Fibroblast of mammary gland (primary cell): ENCODE data around the gene AKAP8.

Experiments
- DNase-seq: peaks from one replicate; pipeline ENCODE4 v3.0.0-alpha.2; 2010; ENCODE audit warnings: low read depth
- H3K4me3 ChIP-seq: 2 replicates; pipeline ENCODE4 v1.5.1; 2011; ENCODE audit warnings: low read depth, mild to moderate bottlenecking, low read length, moderate library complexity; ENCODE audit not compliant: control insufficient read depth
- TF ChIP-seq, protein P1 (sequence below): conservative IDR thresholded peaks from 2 replicates; pipeline ENCODE4 v1.5.1; 2011; ENCODE audit warnings: low read depth, low read length, inconsistent platforms; ENCODE audit not compliant: control insufficient read depth, insufficient read depth

AKAP8 gene

GRCh38 chr19:15424121-15424520, 44.5 kb upstream of the AKAP8 start:
- H3K4me3 ChIP-seq, result no peak overlapping the region
- TF ChIP-seq, protein P1, sequence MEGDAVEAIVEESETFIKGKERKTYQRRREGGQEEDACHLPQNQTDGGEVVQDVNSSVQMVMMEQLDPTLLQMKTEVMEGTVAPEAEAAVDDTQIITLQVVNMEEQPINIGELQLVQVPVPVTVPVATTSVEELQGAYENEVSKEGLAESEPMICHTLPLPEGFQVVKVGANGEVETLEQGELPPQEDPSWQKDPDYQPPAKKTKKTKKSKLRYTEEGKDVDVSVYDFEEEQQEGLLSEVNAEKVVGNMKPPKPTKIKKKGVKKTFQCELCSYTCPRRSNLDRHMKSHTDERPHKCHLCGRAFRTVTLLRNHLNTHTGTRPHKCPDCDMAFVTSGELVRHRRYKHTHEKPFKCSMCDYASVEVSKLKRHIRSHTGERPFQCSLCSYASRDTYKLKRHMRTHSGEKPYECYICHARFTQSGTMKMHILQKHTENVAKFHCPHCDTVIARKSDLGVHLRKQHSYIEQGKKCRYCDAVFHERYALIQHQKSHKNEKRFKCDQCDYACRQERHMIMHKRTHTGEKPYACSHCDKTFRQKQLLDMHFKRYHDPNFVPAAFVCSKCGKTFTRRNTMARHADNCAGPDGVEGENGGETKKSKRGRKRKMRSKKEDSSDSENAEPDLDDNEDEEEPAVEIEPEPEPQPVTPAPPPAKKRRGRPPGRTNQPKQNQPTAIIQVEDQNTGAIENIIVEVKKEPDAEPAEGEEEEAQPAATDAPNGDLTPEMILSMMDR, result no peak
- DNase-seq, result no peak

DNA sequence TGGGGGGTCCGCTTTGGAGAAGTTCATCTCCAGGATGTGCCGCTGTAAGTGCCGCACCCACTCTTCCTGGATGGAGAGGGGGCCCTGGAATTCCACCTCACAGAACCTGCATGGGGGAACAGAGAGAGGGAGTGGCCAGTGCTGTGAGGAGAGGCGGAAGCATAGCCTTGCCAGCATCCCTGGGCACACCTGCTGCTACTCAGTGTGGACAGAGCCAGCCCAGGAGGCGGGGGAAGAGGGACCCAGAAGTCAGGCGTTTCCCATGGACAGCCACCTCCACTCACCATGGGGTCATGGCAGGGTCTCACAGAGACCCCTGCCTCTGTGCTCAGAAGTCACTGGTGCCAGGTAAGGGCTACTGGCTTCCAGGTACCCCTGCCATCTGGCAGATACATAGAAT, 43.5 kb upstream of the AKAP8 start:
- H3K4me3 ChIP-seq, result no peak overlapping the region
- TF ChIP-seq, protein P1, result no peak
- DNase-seq, result no peak

DNA sequence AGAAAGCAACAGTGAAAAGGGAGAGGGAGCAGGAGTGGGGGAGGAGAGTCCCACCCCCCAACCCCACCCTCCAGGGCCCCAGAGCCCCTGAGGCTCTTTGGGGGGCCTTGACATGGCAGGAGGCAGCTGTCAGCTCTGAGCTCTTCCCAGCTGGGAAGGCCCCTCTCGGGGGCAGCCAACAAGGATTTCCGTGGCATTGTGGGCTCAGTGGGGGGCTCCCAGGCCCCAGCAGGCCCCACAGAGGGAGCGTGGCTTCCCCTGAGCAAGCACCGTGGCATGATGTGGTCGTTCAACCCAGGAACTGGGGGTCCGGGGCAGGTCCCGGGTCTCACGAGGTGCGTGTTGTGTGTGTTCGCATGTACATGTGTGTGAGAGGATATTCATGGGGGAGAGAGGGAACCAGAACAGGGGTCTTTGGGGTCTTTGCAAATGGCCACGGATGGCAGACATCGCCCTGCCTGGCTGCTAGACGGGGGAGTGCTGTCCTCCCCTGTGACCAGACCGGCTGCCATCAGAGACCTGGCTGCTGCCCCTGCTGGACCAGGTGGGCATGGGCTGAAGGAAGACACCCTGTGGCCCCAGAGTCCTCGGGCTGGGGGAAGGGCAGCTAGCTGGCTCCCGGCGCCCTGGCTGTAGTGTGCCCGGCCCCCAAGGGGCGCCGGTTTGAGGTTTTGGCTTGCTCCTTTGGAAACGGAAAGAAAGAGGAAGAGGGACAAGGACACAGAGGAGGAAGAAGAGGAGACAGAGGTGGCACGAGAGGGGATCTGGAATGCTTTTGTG, 42.9 kb upstream of the AKAP8 start:
- no peak overlapping the region for H3K4me3 ChIP-seq
- TF ChIP-seq, protein P1, result no peak
- DNase-seq, result no peak

DNA sequence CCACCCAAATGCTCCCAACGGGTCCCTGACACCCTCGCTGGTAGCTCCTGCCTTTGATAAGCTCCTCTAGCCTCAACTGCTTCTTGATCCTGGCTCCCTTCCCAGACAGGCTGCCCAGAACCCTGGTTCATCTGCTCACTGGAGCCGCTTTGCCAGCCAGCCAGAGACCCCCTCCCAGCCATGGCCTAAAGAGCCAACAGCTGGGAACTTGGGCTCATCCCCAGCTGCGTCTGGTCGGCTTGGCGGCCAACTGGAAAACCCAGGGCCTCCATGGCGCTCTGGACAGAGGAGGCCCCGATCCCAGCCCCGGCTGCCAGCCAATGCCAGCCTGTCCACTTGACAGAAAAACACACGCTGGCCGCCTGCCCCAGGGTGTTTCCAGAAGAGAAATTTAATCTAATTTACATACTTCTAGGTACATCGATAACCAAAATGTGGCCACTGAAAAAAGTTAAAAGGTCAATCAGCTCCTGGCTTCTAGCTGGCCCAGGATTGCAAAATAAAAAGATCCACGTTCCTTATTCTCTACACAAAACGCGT, 42.2 kb upstream of the AKAP8 start:
- no peak for DNase-seq
- H3K4me3 ChIP-seq, result no peak overlapping the region
- TF ChIP-seq, protein P1, result no peak

DNA sequence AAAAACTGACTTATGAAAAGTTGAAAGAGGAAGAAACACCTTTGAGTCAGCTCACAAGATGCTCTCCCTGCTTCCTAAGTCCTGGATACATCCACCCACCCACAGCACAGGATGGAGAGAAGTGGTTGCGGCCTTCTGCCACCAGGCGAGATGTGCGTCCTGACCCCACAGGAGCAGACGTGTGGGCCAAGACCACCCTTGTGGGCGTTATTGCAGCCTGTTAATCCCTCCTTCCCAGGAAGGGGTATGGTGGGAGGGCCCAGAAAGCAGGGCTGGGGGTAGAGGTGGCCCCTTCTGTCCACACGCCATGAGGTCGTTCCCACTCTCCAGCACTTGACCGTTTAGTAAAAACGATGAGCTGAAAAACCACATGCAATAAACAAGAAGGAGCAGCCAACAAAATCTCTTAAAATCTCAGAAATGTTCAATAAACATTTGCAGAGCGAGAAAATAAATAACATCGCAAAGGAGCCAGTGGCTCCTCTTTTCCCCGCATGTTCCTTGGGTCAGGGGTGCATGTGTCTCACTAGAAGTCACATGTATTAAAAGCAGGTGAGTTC, 41.6 kb upstream of the AKAP8 start:
- TF ChIP-seq, protein P1, result no peak

DNA sequence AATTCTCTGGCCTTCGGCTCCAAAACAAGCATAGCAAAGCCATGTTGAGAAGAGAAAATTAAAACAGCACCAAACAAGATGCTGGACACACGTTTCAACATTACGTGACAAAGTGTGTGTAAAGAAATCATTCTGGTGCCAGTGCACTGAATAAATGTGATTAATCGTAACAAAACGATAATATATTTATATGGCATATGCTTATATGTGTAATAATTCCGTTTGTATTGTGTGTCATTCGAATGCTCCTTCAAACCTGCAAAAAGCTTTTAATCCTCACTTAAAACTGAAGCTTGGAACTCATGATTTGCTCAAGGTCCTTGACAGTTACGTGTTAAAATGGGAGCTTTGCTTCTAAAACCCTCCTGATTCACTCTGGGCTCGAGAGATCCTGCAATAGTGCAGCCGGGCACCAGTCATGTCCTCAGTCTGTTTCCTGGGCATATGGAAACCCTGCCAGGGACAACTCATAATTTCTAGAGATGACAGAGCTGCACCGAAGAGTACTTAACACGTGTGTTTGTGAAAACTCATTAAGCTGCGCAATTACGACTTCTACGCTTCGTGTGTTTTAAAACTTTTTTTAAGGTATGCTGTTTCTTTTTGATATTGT, 39.9 kb upstream of the AKAP8 start:
- H3K4me3 ChIP-seq, result peak overlapping the region; percentile 49
- TF ChIP-seq, protein P1, result no peak
- DNase-seq, result peak; percentile 52

More for the DNA sequence above, 41.6 kb upstream of the AKAP8 start:
- no peak overlapping the region for H3K4me3 ChIP-seq
- DNase-seq, result no peak
